GM18498 (cell line): ENCODE results near the gene ULBP1.
"Not testable (repeated sequence)": the region's sequence is repeated elsewhere in the genome, so short reads cannot be mapped to it uniquely, and the experiment has no call there.

Experiments
- ATAC-seq: cut with Tn5 transposase; IDR thresholded peaks from one replicate; pipeline ENCODE4 v1.9.1; 2021; ENCODE audit warnings: mild to moderate bottlenecking, moderate library complexity; ENCODE audit not compliant: unreplicated experiment

The ULBP1 gene

GRCh38 chr6:149951096-149951495, 12.6 kb upstream of the ULBP1 start:
- ATAC-seq: no peak

GRCh38 chr6:149951626-149952025, 12.1 kb upstream of the ULBP1 start:
- no peak for ATAC-seq

GRCh38 chr6:149953390-149953789, 10.4 kb upstream of the ULBP1 start:
- not testable (repeated sequence) for ATAC-seq

- ATAC-seq: not testable (repeated sequence)
Measured at GRCh38 chr6:149953934-149954327, 9.8 kb upstream of the ULBP1 start.

- ATAC-seq: not testable (repeated sequence)
Measured at GRCh38 chr6:149954328-149954983, 9.3 kb upstream of the ULBP1 start.

- ATAC-seq: not testable (repeated sequence)
Measured at GRCh38 chr6:149954984-149955653, 8.6 kb upstream of the ULBP1 start.

- not testable (repeated sequence) for ATAC-seq
Measured at GRCh38 chr6:149955654-149956317, 8.0 kb upstream of the ULBP1 start.

GRCh38 chr6:149958124-149958523, 5.6 kb upstream of the ULBP1 start:
- ATAC-seq: not testable (repeated sequence)

GRCh38 chr6:149959806-149960205, 3.9 kb upstream of the ULBP1 start:
- ATAC-seq: not testable (repeated sequence)

GRCh38 chr6:149960488-149960887, 3.3 kb upstream of the ULBP1 start:
- ATAC-seq: no peak

GRCh38 chr6:149961728-149962425, 1.9 kb upstream of the ULBP1 start:
- no peak for ATAC-seq

GRCh38 chr6:149962461-149963211, 1.1 kb upstream of the ULBP1 start:
- no peak for ATAC-seq

- ATAC-seq: peak; percentile 26
Measured at GRCh38 chr6:149963212-149963461, 606 bp upstream of the ULBP1 start.

- no peak for ATAC-seq
Measured at GRCh38 chr6:149964308-149965193, 808 bp downstream of the ULBP1 start.

- no peak for ATAC-seq
Measured at GRCh38 chr6:149965194-149966020, 1.7 kb downstream of the ULBP1 start.

- ATAC-seq: not testable (repeated sequence)
Measured at GRCh38 chr6:149966319-149966718, 2.6 kb downstream of the ULBP1 start.

GRCh38 chr6:149967591-149967990, 3.8 kb downstream of the ULBP1 start:
- ATAC-seq: no peak

GRCh38 chr6:149967999-149968398, 4.3 kb downstream of the ULBP1 start:
- ATAC-seq: not testable (repeated sequence)

- ATAC-seq: not testable (repeated sequence)
Measured at GRCh38 chr6:149968909-149969308, 5.2 kb downstream of the ULBP1 start.
